Panc1 (cell line): Measurements from ENCODE around the gene DSCAM. TPM values are rescaled to one million over a fixed set of nuclear protein-coding genes. Genes with fewer than 3 reads are reported as not detected.

Experiments
- ATAC-seq: fragments of 200-7000 bp; cut with Tn5 transposase; 2 replicates; pipeline ENCODE4 v1.9.1; 2020; ENCODE audit warnings: mild to moderate bottlenecking, moderate library complexity
- BruUV-seq: library from RNA; stranded (reverse); fragments of 400-500 nt; replicated peaks from 2 replicates; lab custom pipeline; 2021; lab: Mats Ljungman, UMichigan
- CTCF ChIA-PET: fragments of 300-600 bp; sonication (Branson Sonifier 250); formaldehyde crosslinking; loops from one replicate; lab custom pipeline; 2022; ENCODE audit warnings: antibody characterized with exemption; lab: Charles Lee
- POLR2A ChIA-PET: fragments of 300-600 bp; sonication (Branson Sonifier 250); formaldehyde crosslinking; loops from one replicate; lab custom pipeline; 2022; ENCODE audit warnings: antibody characterized with exemption; lab: Charles Lee
- DNase-seq: peaks from one replicate; pipeline ENCODE4 v3.0.0-alpha.2; 2010; ENCODE audit warnings: low read depth, low spot score
- H3K27ac ChIP-seq: 2 replicates; pipeline ENCODE4 v1.5.1; 2011; ENCODE audit warnings: mild to moderate bottlenecking, low read length, inconsistent platforms
- H3K27me3 ChIP-seq: fragments of 200-500 bp; sonication (Bioruptor generic); 2 replicates; pipeline ENCODE4 v1.6.0; 2014; ENCODE audit warnings: low read length, inconsistent platforms; ENCODE audit not compliant: control insufficient read depth, insufficient read depth
- H3K36me3 ChIP-seq: fragments of 200-500 bp; sonication (Bioruptor generic); 2 replicates; pipeline ENCODE4 v1.5.1; 2014; ENCODE audit warnings: inconsistent platforms, mild to moderate bottlenecking, low read length, moderate library complexity; ENCODE audit not compliant: control insufficient read depth, insufficient read depth
- H3K4me1 ChIP-seq: 2 replicates; pipeline ENCODE4 v1.5.1; 2011; ENCODE audit warnings: inconsistent platforms, mild to moderate bottlenecking, low read length, moderate library complexity; ENCODE audit not compliant: control insufficient read depth, insufficient read depth
- H3K4me3 ChIP-seq, 2 experiments: 2 replicates each; pipeline ENCODE4 v1.5.1; 2011 to 2012; ENCODE audit warnings: low read depth in 2 of 2, low read length in 2 of 2, mild to moderate bottlenecking in 2 of 2, inconsistent platforms in 1 of 2, moderate library complexity in 1 of 2
- H3K9me3 ChIP-seq: fragments of 200-500 bp; sonication (Bioruptor generic); 2 replicates; pipeline ENCODE4 v1.5.1; 2014; ENCODE audit warnings: low read depth, mild to moderate bottlenecking, inconsistent platforms, low read length, moderate library complexity; ENCODE audit not compliant: control insufficient read depth, insufficient read depth
- CTCF ChIP-seq: fragments of 450-650 bp; IDR thresholded peaks from 2 replicates; pipeline ENCODE4 v1.5.1; 2017; ENCODE audit warnings: mild to moderate bottlenecking
- POLR2AphosphoS5 ChIP-seq: IDR thresholded peaks from 2 replicates; pipeline ENCODE4 v1.6.1; 2012; ENCODE audit warnings: mild to moderate bottlenecking, low read depth, low read length, moderate library complexity
- SIN3A ChIP-seq: IDR thresholded peaks from 2 replicates; pipeline ENCODE4 v1.6.1; 2012; ENCODE audit warnings: low read depth, mild to moderate bottlenecking, low read length, moderate library complexity, borderline replicate concordance; ENCODE audit not compliant: insufficient read depth
- TCF7L2 ChIP-seq: IDR thresholded peaks from 2 replicates; pipeline ENCODE4 v1.6.1; 2011; ENCODE audit warnings: mild to moderate bottlenecking, low read depth, low read length, inconsistent platforms
- in situ Hi-C: cut with HindIII; loops from 2 replicates; pipeline ENCODE4 v1.10.0; 2016; ENCODE audit warnings: low sequenced_read_pairs, low pct_unique_long_range_greater_than_20kb
- intact Hi-C: fragments of 100-400 bp; cut with micrococcal nuclease; formaldehyde crosslinking; loops from one replicate; pipeline ENCODE4 v1.10.0; 2022; ENCODE audit not compliant: unreplicated experiment
- total RNA-seq: library from RNA; stranded (reverse); gene quantifications from one replicate; pipeline ENCODE4 v1.2.1, GENCODE V29; 2021; ENCODE audit not compliant: unreplicated experiment
- TF ChIP-seq, protein P1 (sequence below), 2 experiments: IDR thresholded peaks; 2 replicates each; pipeline ENCODE4 v1.6.1; 2011 to 2012; ENCODE audit warnings: low read depth in 2 of 2, control low read depth in 1 of 2, low read length in 1 of 2, mild to moderate bottlenecking in 1 of 2, moderate library complexity in 1 of 2; ENCODE audit not compliant: insufficient read depth in 1 of 2

DSCAM gene
- total RNA-seq, 1 experiment from 2014 or later, result not detected

GRCh38 chr21:40278345-40278744, 568.6 kb downstream of the DSCAM start:
- Histone ChIP-seq H3K4me1 (no peaks in the 10 kb centered on the region), H3K4me3 (no peak overlapping the region), H3K27ac (no peak overlapping the region), H3K9me3 (no peaks in the 10 kb centered on the region), H3K36me3 (no peaks in the 10 kb centered on the region), H3K27me3 (no peaks in the 10 kb centered on the region)
- CTCF ChIA-PET, result no interaction called here
- POLR2A ChIA-PET, result no interaction called here
- intact Hi-C loops (no loop called here), in situ Hi-C loops (no loop called here)
- no peak for DNase-seq
- ATAC-seq, result no peak
- TF ChIP-seq SIN3A (no peak), TCF7L2 (no peak), CTCF (no peak), POLR2AphosphoS5 (no peak)
- TF ChIP-seq, protein P1, sequence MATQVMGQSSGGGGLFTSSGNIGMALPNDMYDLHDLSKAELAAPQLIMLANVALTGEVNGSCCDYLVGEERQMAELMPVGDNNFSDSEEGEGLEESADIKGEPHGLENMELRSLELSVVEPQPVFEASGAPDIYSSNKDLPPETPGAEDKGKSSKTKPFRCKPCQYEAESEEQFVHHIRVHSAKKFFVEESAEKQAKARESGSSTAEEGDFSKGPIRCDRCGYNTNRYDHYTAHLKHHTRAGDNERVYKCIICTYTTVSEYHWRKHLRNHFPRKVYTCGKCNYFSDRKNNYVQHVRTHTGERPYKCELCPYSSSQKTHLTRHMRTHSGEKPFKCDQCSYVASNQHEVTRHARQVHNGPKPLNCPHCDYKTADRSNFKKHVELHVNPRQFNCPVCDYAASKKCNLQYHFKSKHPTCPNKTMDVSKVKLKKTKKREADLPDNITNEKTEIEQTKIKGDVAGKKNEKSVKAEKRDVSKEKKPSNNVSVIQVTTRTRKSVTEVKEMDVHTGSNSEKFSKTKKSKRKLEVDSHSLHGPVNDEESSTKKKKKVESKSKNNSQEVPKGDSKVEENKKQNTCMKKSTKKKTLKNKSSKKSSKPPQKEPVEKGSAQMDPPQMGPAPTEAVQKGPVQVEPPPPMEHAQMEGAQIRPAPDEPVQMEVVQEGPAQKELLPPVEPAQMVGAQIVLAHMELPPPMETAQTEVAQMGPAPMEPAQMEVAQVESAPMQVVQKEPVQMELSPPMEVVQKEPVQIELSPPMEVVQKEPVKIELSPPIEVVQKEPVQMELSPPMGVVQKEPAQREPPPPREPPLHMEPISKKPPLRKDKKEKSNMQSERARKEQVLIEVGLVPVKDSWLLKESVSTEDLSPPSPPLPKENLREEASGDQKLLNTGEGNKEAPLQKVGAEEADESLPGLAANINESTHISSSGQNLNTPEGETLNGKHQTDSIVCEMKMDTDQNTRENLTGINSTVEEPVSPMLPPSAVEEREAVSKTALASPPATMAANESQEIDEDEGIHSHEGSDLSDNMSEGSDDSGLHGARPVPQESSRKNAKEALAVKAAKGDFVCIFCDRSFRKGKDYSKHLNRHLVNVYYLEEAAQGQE (IDR thresholded peaks at IDR 0.05; ENCODE audit: insufficient read depth in 1 of 2, low read depth in 2 of 2, low read length in 1 of 2), result no peak
- no TSS peak for BruUV-seq

DNA sequence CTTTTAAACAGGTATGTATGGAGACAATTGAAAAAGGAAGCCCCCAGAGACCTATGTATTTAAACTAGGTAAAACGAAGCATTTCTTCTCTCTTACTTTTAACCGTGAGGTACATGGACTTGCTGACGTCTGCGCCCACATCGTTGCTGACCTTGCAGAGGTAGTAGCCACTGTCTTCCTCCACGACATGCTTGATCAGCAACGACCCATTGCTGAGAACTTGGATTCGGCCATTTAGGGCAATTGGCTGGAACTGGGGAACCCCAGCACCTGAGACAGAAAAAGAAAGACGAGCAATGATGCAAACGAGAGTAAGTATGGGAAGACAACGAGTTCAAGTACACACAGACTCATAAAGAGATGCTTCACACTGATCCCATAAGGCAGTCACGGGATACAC, 571.0 kb downstream of the DSCAM start:
- Histone ChIP-seq H3K27ac (no peak overlapping the region), H3K4me1 (no peaks in the 10 kb centered on the region), H3K9me3 (no peaks in the 10 kb centered on the region), H3K27me3 (no peaks in the 10 kb centered on the region), H3K36me3 (no peaks in the 10 kb centered on the region), H3K4me3 (no peak overlapping the region)
- ChIA-PET CTCF (no interaction called here), POLR2A (no interaction called here)
- TF ChIP-seq POLR2AphosphoS5, result no peak
- no peak for TF ChIP-seq SIN3A
- in situ Hi-C loops (no loop called here), intact Hi-C loops (no loop called here)
- BruUV-seq, result no TSS peak
- ATAC-seq (no peak), DNase-seq (no peak)

- H3K36me3 ChIP-seq, result no peaks in the 10 kb centered on the region
- H3K27me3 ChIP-seq, result no peaks in the 10 kb centered on the region
- DNase-seq, result no peak
- no peaks in the 10 kb centered on the region for H3K4me1 ChIP-seq
- intact Hi-C loops (no loop called here), in situ Hi-C loops (no loop called here)
- ATAC-seq, result no peak
- POLR2A ChIA-PET, result no interaction called here
- H3K4me3 ChIP-seq, result no peak overlapping the region
- CTCF ChIA-PET, result no interaction called here
- BruUV-seq, result no TSS peak
- H3K27ac ChIP-seq, result no peak overlapping the region
- TF ChIP-seq, protein P1 (IDR thresholded peaks at IDR 0.05; ENCODE audit: insufficient read depth in 1 of 2, low read depth in 2 of 2, low read length in 1 of 2), result no peak
- TF ChIP-seq TCF7L2 (no peak), POLR2AphosphoS5 (no peak), CTCF (no peak), SIN3A (no peak)
- no peaks in the 10 kb centered on the region for H3K9me3 ChIP-seq
These were observed 574.9 kb downstream of the DSCAM start for GRCh38 chr21:40272037-40272436.
